Measurements from ENCODE around the gene DARS2.
"Not testable (repeated sequence)": the region's sequence is repeated elsewhere in the genome, so short reads cannot be mapped to it uniquely, and the experiment has no call there.

The DARS2 gene

GRCh38 chr1:173862146-173862768 is 37.8 kb downstream of the DARS2 start:
- DNase-seq (ENCODE audit: low read depth in 2 of 3, low spot score in 2 of 3): peak; percentile 43 to 59 (median 47)

DNA sequence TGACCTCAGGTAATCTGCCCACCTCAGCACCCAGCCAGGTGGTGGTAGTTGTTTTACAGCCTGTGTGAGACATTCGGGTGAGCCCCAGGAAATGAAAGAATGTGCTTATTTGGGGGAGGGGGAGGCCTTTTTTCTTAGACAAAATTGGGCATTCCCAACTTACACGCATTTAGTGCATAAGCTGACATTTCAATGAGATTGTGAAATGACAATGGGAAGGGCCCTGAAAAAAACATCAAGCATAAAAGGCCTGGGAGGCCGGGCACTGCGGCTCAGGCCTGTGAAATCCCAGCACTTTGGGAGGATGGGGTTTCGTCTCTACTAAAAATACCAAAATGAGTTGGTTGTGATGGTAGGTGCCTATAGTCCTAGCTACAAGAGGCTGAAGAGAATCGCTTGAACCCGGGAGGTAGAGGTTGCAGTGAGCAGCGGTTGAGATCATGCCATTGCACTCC is 38.3 kb downstream of the DARS2 start:
- DNase-seq (ENCODE audit: low read depth in 2 of 3, low spot score in 2 of 3): peak in 1 of 3 experiments; percentile 14

- no peak for DNase-seq (ENCODE audit: low read depth in 2 of 3, low spot score in 2 of 3)
These were observed 39.0 kb downstream of the DARS2 start for GRCh38 chr1:173863224-173864161.

DNA sequence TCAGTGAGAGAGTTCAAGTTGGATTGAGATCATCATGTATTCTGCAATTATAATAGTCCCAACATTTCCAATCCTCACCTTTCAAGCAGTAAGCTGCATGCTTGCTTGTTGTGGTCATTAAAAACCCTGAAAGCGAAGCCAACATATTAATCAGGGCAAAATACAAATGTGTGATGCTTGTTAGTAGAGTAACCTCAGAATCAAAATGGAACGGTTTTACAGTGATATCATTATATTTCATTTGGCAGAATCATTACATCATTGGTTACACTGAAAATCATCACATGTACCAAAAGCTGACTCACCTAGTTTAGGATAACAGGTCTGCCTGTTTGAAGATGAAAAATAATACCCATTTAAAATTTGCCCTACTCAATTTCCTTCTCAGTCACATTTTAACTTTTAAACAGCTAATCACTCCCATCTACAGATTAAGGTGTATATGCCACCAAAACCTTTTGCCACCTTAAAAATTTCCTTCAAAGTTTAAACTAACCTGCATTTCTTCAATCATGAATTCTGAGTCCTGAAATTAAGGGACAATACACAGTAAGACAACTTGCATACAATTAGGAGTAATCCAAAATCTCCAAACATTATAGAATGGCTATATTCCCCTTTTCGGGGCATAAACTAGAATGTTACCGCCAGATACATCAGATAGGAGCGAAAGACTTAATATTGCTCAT is 39.9 kb downstream of the DARS2 start:
- DNase-seq (ENCODE audit: low read depth in 2 of 3, low spot score in 2 of 3): no peak

DNA sequence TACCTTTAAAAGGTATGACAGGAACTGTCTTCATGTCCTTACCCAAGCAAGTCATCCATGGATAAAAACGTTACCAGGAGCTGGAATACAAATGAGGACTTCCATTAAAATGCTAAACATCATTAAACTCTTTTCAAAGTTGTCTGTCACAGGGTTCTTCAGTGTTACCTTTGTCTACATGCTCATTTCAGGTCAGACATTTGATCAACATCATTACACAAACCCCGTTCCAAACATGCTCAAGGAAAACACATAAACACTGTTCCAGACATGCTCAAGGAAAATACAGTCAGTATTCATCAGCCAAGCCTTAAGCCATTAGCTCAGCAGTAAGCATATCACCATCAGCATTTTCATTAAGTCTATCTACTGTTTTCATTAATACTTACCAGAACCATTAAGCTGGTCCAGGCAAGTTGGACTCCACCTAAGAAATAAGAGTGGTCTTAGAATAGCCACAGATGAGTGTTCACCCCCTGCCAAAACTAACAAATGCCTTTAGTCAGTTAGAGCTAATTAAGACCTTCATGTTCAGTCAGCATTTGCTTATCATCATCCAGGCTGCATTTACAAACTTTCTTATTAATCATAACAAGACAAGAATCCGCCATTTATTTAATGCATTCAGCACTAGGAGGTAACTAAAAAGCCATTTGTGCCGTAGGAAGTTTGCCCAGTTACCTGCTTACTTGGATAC is 41.1 kb downstream of the DARS2 start:
- no peak for DNase-seq (ENCODE audit: low read depth in 2 of 3, low spot score in 2 of 3)

- DNase-seq (ENCODE audit: low read depth in 2 of 3, low spot score in 2 of 3): no peak
These were observed 42.1 kb downstream of the DARS2 start for GRCh38 chr1:173866413-173867115.

GRCh38 chr1:173867141-173867752 is 42.8 kb downstream of the DARS2 start:
- peak in 1 of 3 experiments; percentile 39 for DNase-seq (ENCODE audit: low read depth in 2 of 3, low spot score in 2 of 3)

DNA sequence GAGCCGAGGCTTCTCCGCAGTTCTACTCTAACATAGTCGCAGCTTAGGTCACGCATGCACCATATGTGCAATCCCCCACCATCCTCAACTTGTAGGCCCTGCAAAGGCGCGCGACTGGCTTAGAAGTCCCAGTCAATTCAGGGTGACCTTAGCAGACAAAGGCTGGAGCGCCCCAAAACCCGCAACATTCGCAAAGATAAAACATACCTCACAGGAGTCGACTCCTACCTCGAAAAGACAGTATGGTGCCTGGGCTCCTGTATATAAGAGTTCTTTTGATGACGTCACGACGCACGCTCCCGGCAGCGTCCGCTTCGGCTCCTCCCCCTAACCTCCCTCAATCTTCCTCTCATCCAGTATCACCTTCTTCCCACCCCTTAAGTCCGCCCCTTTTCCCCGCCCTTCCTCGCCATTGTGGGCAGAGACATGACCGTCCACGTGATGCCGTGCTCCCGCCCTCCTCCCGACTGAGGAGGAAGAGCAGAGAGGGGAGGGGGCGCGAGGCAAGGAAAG is 43.3 kb downstream of the DARS2 start, which contains the start of gene GAS5:
TSS of gene GAS5 (minus strand) at position 237 of the 513 bp plus-strand sequence.
- peak; percentile 88 to 98 (median 89) for DNase-seq (ENCODE audit: low read depth in 2 of 3, low spot score in 2 of 3)

DNA sequence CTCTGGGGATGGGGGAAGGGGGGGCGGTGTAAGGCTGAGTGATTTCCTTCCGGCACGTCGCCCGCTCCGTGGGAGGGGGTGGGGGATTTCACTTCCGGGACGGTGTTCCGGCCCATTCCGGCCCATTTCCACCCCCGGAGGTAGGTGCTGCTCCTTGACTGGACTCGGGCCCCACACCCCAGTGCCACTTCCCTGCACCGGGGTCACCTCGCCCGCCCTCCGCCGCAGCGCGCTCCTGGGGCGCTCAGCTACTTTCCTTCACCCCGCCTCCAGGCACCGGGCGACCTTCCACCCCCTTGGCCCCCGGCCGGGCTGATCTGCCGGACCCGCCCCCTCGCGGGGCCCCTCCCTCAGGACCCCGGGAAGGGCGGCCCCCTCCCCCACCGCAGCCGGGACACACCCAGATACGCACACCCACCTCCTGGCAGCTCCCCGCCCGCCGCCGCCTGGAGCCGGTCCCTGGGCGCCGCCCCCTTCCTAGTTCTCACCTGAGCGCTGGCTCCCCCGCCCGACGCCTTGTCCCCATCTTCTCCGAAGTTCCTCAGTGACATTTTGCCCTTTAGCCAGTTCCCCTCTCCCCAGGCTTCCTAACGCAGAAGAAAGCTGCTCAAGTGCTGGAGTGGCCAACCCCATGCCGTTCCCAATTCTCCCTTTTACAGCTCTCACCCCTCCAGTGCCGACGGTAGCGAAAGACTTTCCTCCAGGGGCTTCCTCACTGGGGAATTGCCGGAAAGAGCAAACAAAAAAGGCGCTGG is 44.0 kb downstream of the DARS2 start, which contains the start of gene ZBTB37:
TSS of gene ZBTB37 (plus strand) at position 115 of the 755 bp plus-strand sequence. CDS start 1,846 bp downstream, outside the sequence.
- peak; percentile 85 to 94 (median 91) for DNase-seq (ENCODE audit: low read depth in 2 of 3, low spot score in 2 of 3)

DNA sequence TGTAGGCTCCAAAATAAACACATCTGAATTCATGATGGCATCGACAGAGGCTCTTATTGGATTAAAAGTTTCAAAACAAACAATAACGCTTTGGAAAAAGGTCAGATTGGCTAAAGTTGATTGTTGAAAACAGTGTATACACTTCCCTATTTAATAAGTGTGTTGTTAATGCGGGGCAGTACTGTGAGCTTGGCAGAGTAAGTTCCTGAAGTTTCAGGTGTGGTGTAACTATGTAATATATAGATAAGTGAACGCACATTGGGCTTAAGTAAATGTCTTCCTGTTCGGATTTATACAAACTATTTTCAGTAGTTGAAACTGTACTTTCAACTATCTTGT is 44.5 kb downstream of the DARS2 start:
- DNase-seq (ENCODE audit: low read depth in 2 of 3, low spot score in 2 of 3): no peak

DNA sequence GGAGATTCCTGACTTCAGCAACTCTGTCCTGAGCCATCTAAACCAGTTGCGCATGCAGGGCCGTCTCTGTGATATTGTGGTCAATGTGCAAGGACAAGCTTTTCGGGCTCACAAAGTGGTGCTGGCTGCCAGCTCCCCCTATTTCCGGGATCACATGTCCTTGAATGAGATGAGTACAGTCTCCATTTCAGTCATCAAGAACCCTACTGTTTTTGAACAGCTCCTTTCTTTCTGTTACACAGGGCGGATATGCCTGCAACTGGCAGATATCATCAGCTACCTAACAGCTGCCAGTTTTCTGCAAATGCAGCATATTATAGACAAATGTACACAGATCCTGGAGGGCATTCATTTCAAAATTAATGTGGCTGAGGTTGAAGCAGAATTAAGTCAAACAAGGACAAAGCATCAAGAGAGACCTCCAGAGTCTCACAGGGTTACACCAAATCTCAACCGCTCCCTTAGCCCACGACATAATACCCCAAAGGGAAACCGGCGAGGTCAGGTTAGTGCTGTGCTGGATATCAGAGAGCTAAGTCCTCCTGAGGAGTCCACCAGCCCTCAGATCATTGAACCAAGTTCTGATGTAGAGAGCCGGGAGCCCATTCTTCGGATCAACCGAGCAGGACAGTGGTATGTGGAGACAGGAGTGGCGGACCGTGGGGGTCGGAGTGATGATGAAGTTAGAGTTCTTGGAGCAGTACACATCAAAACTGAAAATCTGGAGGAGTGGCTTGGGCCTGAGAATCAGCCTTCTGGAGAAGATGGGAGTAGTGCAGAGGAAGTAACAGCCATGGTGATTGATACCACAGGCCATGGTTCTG is 46.0 kb downstream of the DARS2 start:
- no peak for DNase-seq (ENCODE audit: low read depth in 2 of 3, low spot score in 2 of 3)

GRCh38 chr1:173871091-173871490 is 46.6 kb downstream of the DARS2 start:
- no peak for DNase-seq (ENCODE audit: low read depth in 2 of 3, low spot score in 2 of 3)

DNA sequence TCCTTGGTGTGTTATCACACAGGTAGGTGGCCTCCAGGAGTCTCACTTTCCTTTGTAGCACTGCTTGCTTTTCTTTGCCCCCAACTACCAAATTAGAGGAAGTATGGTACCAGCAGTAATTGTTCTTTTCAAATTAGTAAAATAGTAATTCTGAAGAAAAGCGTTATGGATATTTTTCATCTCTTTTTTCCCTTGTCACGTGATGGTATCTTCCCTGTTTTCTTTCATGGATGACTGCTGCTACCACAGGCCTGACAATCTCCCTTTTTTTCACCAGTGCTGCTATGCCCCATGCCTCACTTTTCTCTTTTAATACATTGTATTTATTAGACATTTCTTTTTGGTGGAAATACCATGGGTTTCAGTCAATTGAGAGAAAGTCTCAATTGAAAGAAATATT is 47.0 kb downstream of the DARS2 start:
- DNase-seq (ENCODE audit: low read depth in 2 of 3, low spot score in 2 of 3): no peak

DNA sequence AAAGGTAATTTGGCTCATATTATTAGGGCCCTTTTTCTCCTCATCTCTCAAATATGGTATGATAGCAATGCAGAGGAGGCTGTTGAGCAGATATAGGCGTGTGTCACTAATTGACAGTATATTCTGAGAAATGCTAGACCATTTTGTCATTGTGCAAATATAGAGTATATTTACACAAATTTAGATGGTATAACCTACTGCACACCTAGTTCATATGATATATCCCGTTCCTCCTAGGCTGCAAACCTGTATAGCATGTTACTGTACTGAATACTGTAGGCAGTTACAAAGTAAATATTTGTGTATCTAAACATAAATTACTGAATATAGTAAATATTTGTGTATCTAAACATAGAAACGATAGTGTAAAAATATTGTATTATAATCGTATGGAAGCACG is 52.3 kb downstream of the DARS2 start:
- DNase-seq (ENCODE audit: low read depth in 2 of 3, low spot score in 2 of 3): no peak

DNA sequence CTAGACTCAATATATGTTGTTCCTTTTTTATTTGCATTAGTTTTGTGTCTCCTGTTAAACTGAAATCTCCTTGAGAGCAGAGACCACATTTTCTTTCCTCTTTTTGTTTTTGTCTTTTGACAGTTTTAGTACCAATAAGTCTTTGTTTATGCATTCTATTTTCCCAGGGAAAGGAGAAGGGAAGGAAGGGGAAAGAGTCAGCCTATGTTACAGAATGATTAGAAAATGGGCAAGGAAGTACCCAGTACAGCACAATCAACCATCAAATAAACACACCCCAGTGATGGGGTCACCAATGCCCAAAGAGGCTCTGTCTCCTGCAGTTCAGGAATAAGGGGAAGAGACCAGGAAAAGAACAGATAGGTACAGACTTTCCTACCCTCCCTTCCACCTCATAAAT is 53.8 kb downstream of the DARS2 start:
- no peak for DNase-seq (ENCODE audit: low read depth in 2 of 3, low spot score in 2 of 3)

- not testable (repeated sequence) for DNase-seq (ENCODE audit: low read depth in 2 of 3, low spot score in 2 of 3)
These were observed 56.6 kb downstream of the DARS2 start for GRCh38 chr1:173881117-173881516.

DNA sequence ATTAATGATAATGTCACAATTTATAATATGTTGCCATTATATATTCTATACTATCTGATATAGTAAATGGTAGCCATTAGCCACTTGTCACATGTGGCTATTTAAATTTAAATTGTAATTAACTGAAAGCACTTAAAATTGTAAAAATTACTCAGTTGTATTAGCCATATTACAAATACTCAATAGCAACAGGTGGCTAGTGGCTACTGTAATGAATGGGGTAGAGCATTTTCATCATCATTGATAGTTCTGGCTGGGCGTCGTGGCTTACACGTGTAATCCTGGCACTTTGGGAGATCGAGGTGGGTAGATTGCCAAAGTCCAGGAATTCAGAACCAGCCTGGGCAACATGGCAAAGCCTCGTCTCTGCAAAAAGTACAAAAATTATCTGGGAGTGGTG is 60.2 kb downstream of the DARS2 start:
- no peak for DNase-seq (ENCODE audit: low read depth in 2 of 3, low spot score in 2 of 3)
